Activated CD8-positive, alpha-beta memory T cell treated with anti-CD3 and anti-CD28 coated beads for 24 hours (primary cell): ENCODE results near the gene PEX11A.

Experiments used
- DNase-seq: peaks from one replicate; pipeline ENCODE4 v3.0.0-alpha.2; 2020

The PEX11A gene

DNA sequence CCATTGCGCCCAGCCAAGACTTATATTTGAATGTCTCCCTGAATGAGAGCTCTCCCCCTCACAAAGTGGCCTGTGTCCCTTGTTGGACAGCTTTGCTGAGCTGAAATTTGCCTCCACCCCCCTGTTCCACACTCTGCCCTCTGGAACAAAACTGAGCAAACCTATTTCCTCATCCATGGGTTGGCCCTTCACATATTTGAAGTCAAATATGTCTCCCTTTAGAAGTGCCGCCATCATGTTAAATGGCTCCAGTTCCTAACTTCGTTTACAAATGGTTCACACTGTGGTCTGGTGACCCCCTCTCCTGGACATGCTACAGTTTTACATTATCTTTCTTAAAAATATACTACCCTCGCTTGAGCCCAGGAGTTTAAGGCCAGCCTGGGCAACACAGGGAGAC is 16.0 kb downstream of the PEX11A start:
- no peak for DNase-seq

- DNase-seq = no peak
Measured at GRCh38 chr15:89673165-89673512, 17.4 kb downstream of the PEX11A start.

GRCh38 chr15:89672221-89673164 is 18.1 kb downstream of the PEX11A start:
- DNase-seq = no peak

DNA sequence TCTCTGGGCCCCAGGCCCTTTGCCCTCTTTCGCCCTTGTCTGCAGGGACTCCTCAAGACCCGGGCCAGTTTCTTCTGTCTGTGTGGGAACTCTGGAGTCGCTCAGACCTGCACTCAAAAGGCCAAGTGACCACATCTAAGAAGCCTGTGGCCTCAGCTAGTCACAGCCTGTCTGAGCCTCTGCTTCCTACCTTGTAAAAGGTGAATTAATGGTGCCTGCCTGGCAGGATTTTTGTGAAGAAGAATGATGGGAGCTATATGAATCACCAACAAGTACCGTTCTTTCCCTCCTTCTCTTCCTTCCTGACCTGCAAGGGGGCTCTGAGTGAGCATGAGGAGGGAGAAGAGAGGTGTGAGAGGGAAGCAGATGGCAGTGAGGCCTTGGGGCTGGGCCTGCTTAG is 18.9 kb downstream of the PEX11A start:
- no peak for DNase-seq

GRCh38 chr15:89670971-89671560 is 19.5 kb downstream of the PEX11A start:
- no peak for DNase-seq

DNA sequence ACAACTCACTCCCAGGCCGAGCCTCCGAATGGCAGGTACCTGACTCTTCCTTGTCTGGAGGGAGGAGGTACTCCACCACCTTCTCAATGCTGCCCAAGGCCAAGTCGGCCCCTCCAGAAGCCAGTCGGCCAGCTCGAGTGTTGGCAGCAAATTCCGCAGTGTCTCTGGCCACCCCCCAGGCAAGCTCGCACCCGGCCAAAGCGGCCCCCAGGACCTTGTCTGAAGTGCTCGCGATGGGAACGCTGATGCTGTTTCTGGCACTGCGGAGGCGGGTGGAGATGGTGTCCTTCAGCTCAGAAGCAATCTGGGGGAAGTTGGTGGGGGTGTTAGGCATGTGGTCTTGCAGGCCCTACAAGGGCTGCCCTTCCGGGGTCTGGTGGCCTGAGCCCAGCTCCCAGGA is 20.6 kb downstream of the PEX11A start:
- no peak for DNase-seq

DNA sequence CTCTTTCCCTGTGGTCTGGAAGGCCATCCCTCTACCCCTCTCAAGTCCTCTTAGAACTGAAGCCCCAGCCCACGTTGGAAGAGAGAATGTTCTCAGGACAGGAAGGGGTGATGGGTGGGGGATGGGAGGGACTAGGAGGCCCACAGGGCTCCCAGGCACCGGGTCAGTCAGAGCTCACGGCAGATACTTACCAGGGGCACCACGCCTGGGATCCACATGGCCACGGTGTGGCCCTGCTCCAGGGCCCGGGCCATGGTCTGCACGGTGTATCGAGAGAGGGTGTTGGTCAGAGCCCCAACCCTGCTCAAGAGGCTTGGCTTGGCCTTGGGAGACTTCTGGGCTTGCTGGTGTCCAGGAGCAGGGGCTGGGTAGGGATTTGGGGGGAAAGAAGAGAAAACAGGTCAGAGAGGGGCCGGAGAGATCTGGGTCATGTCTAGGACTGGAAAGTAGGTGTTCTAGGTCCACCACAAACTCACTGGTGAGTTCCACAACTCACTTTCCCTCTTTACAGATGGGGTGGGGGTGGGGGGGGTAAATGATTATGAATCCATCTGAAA is 21.2 kb downstream of the PEX11A start:
- DNase-seq = no peak

DNA sequence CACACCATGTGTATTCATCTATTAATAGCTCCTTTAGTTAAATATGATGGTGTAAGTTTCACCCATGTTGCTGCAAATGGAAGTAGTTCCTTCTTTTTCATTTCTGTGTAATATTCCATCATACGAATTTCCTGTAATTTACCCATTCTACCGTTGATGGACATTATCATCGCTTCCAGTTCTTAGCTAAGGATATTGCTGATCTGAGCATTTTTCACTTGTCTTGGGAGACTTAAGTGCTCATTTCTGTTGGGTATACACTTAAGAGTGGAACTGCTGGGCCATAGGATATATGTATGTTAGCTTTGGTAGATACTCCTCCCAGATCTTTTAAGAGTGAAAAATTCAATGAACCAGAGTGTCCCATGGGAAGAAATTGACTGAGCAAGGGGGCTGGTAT is 22.4 kb downstream of the PEX11A start:
- no peak for DNase-seq

GRCh38 chr15:89667706-89667960 is 22.9 kb downstream of the PEX11A start:
- no peak for DNase-seq

DNA sequence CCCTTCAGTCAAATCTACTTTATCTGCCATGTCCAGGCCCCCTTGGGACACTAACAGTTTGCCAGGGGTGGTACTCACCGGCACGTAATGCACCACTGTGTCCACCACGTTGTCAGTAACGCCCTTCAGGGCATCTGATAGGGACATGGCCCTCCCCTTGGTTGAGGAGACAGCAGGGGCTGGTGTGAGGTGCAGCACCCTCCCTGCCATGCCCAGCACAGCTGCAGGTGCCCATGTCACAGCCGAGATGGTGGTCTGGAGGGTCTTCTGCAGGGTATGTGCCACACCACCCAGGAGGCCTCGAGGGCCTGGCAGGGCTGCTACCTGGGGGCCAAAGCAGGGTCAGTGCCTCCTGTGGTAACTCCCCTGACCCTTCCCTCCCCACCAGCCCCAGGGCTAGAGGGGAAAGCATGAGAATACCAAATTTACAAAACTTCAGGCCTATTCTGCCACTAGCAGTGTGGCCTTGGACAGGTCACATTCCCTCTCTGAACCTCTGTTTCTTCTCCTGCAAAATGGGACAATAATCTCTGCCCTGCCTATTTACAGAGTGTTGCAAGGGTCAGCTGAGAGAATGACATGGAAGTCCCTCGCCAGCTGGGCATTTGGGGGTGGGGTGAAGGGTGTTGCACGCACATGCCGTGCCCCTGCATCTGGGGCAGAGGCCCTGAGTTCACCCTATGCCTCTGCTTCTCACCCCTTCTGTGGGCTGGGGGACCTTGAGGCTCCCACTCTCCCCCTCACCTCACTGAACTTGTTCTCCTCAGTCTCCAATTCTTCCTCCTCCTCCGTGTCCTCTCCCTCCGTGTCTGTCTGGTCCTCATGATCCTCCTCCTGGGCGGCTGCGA is 23.5 kb downstream of the PEX11A start:
- no peak for DNase-seq

DNA sequence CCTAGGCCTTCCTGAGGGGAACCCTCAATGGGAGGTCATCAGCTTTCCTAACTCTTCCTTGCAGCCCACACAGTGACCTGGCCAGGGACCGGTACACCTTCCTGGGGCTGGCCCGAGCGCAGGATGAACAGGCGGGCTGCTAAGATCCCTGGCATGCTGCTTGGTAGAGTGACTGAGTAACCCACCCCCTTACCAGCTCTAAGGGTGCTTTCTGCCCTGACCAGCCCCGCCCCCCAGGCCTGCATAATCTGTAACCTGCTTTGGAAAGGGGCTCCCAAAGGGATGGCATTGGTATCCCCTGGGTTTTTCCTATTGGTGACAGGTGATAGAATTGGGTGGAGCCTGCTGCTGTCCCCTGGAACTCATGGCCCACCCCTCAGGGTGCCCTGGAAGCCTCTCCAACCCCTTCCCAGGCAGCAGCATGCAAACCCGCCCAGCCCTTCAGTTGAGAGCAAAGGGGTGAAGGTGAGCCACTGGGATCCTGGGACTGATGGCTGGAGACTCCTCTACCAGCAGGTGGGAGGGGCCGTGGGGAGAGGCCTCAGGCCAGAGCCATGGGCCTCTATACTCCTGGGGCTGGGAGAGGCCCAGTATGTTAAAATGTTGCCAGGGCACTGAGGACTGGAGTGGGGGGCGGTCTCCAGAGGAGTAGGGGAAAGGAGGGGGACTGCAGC is 24.2 kb downstream of the PEX11A start:
- DNase-seq = no peak

DNA sequence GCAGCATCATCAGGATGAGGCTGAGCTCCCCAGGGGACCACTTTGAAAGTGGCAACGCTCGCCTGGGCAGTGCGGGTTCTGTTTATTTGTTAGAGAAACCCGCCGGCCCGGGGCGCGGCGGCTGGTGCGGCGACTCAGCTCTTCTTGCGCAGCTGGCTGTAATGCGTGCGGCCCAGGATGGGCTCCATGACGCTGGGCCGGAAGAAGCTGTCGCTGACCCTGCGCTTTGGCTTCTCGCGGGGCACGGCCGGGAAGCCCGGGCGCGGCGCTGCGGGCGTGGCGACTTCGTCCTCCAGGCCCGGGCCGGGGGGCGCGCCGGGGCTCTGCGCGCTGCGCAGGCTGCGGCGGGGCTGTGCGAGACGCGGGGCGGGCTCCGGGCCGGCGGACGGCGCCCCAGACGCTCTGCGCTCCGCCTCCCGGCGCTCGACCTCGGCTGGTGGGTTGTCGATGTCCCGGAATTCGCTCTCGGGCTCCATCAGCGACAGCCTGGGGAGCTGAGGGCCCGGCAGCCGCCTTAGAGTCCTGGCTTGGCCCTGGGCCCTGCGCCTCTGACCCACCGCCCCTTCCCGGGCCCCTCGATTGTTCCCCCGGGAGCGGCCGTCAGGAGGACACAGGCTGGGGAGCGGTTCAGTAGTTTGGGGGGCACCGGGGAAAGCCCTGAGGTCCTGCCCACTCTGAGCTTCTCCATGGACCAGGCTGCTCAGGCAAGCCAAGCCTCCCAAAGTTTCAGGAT is 24.9 kb downstream of the PEX11A start:
- DNase-seq = no peak

DNA sequence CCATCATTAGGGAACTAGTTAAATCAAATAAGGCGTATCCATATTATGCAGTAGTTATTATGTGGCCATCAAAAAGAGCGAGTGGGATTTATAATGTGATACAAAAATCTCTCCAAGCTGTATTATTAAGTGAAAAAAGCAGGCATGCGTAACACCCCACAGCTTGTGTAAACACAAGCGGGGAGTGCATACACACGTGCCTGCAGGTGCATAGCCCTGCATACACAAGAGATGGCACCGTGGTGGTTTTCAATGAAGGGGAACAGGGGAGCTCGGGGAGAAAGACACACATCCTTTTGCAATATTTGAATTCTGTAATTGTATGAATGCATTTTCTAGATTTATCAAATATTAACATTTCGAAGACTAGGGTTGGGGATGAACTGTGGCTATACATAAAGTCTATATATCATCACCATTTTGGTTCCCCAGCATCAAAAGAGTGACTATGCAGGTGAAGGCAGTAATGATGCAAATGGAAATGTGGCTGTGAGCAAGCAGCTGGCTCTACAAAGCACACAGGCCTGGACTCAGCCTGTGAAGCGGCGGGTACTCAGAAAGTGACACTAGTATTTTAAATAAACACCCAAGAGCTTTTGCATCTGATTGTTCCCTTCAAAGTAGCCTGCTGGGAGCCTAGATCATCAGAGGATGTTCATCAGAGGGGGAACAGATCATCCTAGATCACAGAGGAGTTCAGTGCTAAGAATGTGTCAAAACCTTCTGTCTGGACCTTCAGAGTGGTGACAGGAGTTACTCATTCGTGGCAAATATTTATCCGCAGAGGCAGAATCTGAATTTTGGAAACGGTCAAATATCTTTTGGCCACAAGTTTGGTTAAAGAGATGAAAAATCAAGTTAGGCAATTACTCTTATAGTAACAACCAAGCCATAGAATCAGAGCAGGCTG is 25.9 kb downstream of the PEX11A start:
- no peak for DNase-seq

- DNase-seq = no peak
Measured at GRCh38 chr15:89662893-89663626, 27.5 kb downstream of the PEX11A start.

DNA sequence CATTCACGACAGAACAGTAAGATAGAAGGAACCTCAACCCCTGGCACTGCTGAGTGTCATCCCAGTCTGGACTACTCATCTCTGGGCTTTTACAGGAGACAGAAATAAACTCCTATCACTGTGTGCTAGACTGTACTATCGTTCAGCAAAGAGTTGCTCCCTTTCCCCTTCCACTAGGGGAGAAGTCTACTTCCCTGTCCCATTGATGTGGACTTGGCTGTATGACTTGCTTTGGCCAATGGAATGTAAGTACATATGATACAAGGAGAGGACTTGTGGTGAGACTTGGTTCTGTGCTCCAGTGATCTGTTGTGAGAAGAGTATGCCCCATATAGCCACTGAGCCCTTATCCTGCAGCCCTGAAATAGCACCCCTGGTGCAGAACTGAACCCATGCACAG is 30.0 kb downstream of the PEX11A start:
- no peak for DNase-seq

DNA sequence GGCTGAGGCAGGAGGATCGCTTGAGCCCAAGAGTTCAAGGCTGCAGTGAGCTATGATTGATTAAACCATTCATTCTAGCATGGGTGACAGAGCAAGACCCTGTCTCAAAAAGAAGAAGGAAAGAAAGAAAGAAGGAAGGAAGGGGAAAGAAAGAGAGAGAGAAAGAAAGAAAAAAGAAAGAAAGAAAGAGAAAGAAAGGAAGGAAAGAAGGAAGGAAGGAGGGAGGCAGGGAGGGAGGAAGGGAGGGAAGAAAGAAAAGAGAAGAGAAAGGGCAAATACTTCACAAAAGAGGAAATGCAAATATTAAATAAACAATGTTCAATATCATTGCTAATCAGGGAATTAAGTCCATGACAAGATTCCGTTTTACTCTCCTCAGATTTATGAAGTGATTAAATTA is 31.3 kb downstream of the PEX11A start:
- DNase-seq = no peak

GRCh38 chr15:89657686-89658200 is 32.8 kb downstream of the PEX11A start:
- DNase-seq = no peak

DNA sequence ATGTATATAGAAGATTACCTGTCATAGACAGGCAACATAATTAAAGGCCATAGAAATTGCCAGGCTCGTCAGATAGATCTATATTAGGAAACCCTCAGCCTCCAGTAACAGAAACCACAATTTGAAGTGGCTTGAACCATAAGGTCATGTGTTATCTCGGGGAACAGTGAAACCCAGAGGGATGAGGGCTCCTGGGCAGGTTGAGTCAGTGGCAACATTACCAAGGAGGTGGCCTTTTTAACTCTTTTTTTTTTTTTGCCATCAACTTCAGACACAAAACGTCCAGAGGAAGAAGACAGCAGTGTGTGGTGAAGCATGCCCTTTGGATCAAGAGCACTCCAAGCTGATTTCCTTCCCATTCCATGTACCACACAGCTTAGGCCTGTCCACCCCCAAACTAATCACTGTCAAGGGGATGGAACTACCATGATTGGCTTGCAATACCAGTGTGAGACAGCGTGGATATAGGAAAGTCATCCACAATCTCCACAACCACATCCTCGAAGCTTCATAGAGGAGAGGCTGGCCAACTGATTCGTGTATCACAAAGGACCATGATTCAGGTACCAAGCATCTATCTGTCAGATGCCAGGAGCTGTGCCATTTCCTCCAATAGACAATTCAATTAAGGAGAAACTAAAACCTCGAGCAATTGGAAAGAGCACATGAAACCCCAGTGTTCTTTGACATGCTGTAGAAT is 34.3 kb downstream of the PEX11A start:
- no peak for DNase-seq
